ENCODE results near the gene PPT2.

DNA sequence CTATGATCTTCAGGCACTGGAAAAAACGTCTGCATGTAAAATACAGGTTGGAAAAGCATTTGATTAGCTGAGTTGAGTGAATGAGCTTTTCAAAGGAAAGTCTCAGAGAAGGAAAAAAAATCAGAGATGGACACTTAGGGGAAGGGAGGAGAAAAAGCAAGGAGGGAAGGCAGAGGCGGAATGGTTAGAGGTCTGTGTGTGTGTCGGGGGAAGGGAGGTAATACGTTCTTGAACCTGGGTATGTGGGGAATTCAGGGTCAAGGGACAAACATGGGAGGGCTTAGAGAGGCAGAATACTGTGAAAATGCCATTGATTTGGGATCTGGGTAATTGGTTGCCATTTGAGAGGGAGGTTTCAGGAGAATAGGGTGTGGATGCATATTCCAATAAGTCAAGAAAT lies 7.3 kb upstream of the PPT2 start:
- TF ChIP-seq EZH2 (IDR thresholded peaks at IDR 0.05; ENCODE audit: borderline replicate concordance, low read depth, low read length, poor library complexity, severe bottlenecking) (no peak), CTCF (conservative IDR thresholded peaks at IDR 0.05; ENCODE audit: low read depth, low read length) (no peak)
